Natural killer cell (primary cell): Measurements from ENCODE around the gene GKN2. TPM values are rescaled to one million over a fixed set of nuclear protein-coding genes. Genes with fewer than 3 reads are reported as not detected.
"Not testable (repeated sequence)": the region's sequence is repeated elsewhere in the genome, so short reads cannot be mapped to it uniquely, and the experiment has no call there.

ENCODE experiments used
- ATAC-seq, 3 donors: fragments of 150-1000 bp in 2 of 3; fragments of 200-7000 bp in 1 of 3; cut with Tn5 transposase; 1 replicate in 1 of 3; 2 replicates in 2 of 3; pipeline ENCODE4 v1.10.0; 2021; ENCODE audit warnings: mild to moderate bottlenecking in 2 of 3, moderate library complexity in 2 of 3
- DNase-seq, 2 donors: peaks; one replicate each; pipeline versions ENCODE4 v3.0.0 to v3.0.0-alpha.2; 2013 to 2021; ENCODE audit warnings: mixed read lengths in 1 of 2
- H3K27ac ChIP-seq: one replicate; pipeline ENCODE4 v1.5.1; 2013; ENCODE audit warnings: mild to moderate bottlenecking, low read length
- H3K27me3 ChIP-seq: one replicate; pipeline ENCODE4 v1.6.1; 2013; ENCODE audit warnings: low read length; ENCODE audit not compliant: control insufficient read depth, insufficient read depth
- H3K36me3 ChIP-seq: one replicate; pipeline ENCODE4 v1.6.1; 2013; ENCODE audit warnings: low read length; ENCODE audit not compliant: control insufficient read depth, insufficient read depth
- H3K4me1 ChIP-seq: one replicate; pipeline ENCODE4 v1.6.1; 2013; ENCODE audit warnings: low read length; ENCODE audit not compliant: control insufficient read depth, insufficient read depth
- H3K4me3 ChIP-seq: one replicate; pipeline ENCODE4 v1.5.1; 2013; ENCODE audit warnings: low read length
- H3K9me3 ChIP-seq: one replicate; pipeline ENCODE4 v1.6.1; 2013; ENCODE audit warnings: low read length; ENCODE audit not compliant: control insufficient read depth, insufficient read depth
- H3K27ac Mint-ChIP-seq, 2 donors: one replicate each; pipeline ENCODE4 v1.8.0; 2022; ENCODE audit warnings: mild to moderate bottlenecking in 2 of 2, mixed read lengths in 2 of 2, moderate library complexity in 1 of 2
- H3K27me3 Mint-ChIP-seq, 2 donors: one replicate each; pipeline ENCODE4 v1.8.0; 2022; ENCODE audit warnings: low read depth in 2 of 2, mixed read lengths in 2 of 2
- H3K36me3 Mint-ChIP-seq: one replicate; pipeline ENCODE4 v1.8.0; 2022; ENCODE audit warnings: mixed read lengths
- H3K4me1 Mint-ChIP-seq, 2 donors: one replicate each; pipeline ENCODE4 v1.8.0; 2022; ENCODE audit warnings: mixed read lengths in 2 of 2
- H3K4me3 Mint-ChIP-seq: one replicate; pipeline ENCODE4 v1.8.0; 2022; ENCODE audit warnings: mild to moderate bottlenecking, moderate library complexity, mixed read lengths
- H3K9me3 Mint-ChIP-seq, 2 donors: one replicate each; pipeline ENCODE4 v1.8.0; 2022; ENCODE audit warnings: mixed read lengths in 2 of 2
- CTCF ChIP-seq: fragments of 200-600 bp; IDR thresholded peaks from one replicate; pipeline ENCODE4 v1.8.0; 2022; ENCODE audit warnings: antibody characterized with exemption
- WGBS: methylation state at CpG from one replicate; pipeline ENCODE4 v1.1.7; 2013; ENCODE audit warnings: missing lambda C conversion rate; ENCODE audit not compliant: insufficient coverage; 5-methylcytosine and 5-hydroxymethylcytosine counted together
- intact Hi-C: fragments of 100-400 bp; cut with micrococcal nuclease; formaldehyde crosslinking; loops from one replicate; pipeline ENCODE4 v1.14.2; 2022
- total RNA-seq, 4 donors: library from RNA; stranded (reverse); fragments of 120-200 nt in 1 of 4; gene quantifications; one replicate each; pipeline versions ENCODE4 v1.2.3 to v1.2.4, GENCODE V29; 2013 to 2022

GKN2 gene
- total RNA-seq, 3 donors from 2014 or later (not counting 1 experiment from before 2014, with no cell fraction given), result not detected

GRCh38 chr2:68901199-68901514 is 51.5 kb downstream of the GKN2 start:
- no peak overlapping the region for H3K27ac ChIP-seq
- 90% methylated on average over 4 of the region's 4 CpGs for WGBS
- H3K27me3 ChIP-seq, result no peaks in the 10 kb centered on the region
- TF ChIP-seq CTCF, result no peak
- intact Hi-C loops, result no loop called here
- H3K9me3 ChIP-seq, result peaks cover 7% of the 10 kb centered on the region
- Mint-ChIP-seq H3K4me3 (no peak overlapping the region), H3K4me1 (no peaks in the 10 kb centered on the region), H3K9me3 (peaks cover 0 to 12% of the 10 kb centered on the region in 2 donors), H3K27ac (no peak overlapping the region), H3K27me3 (peaks cover 24 to 62% of the 10 kb centered on the region in 2 donors), H3K36me3 (peaks cover 23% of the 10 kb centered on the region)
- no peaks in the 10 kb centered on the region for H3K36me3 ChIP-seq
- no peak for ATAC-seq
- DNase-seq, result no peak
- no peak overlapping the region for H3K4me3 ChIP-seq
- H3K4me1 ChIP-seq, result no peaks in the 10 kb centered on the region

- no peak for DNase-seq
- Mint-ChIP-seq H3K27ac (no peak overlapping the region), H3K9me3 (peaks cover 0 to 12% of the 10 kb centered on the region in 2 donors), H3K27me3 (peaks cover 27 to 66% of the 10 kb centered on the region in 2 donors), H3K36me3 (peaks cover 23% of the 10 kb centered on the region), H3K4me3 (no peak overlapping the region), H3K4me1 (no peaks in the 10 kb centered on the region)
- WGBS, result 97% methylated on average over 3 of the region's 5 CpGs
- ATAC-seq, result no peak
- Histone ChIP-seq H3K4me1 (no peaks in the 10 kb centered on the region), H3K27me3 (no peaks in the 10 kb centered on the region), H3K27ac (no peak overlapping the region), H3K36me3 (no peaks in the 10 kb centered on the region), H3K9me3 (peaks cover 7% of the 10 kb centered on the region), H3K4me3 (no peak overlapping the region)
- no peak for TF ChIP-seq CTCF
- intact Hi-C loops, result no loop called here
These were observed 52.0 kb downstream of the GKN2 start for GRCh38 chr2:68900496-68901198.

DNA sequence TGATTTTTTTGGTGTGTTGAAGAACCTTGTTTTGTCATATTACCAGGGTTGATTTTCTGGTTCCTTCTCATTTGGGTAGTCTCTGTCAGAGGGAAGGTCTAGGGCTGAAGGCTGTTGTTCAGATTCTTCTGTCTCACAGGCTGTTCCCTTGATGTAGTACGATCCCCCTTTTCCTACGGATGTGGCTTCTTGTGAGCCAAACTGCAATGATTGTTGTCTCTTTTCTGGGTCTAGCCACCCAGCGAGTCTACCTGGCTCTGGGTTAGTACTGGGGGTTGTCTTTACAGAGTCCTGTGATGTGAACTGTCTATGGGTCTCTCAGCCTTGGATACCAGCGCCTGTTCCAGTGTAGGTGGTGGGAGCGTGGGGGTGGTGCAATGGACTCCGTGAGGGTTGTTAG is 56.7 kb downstream of the GKN2 start:
- H3K27me3 ChIP-seq, H3K4me1 ChIP-seq, H3K36me3 Mint-ChIP-seq, H3K27ac ChIP-seq, ATAC-seq, H3K4me3 ChIP-seq, H3K9me3 Mint-ChIP-seq, DNase-seq, H3K4me3 Mint-ChIP-seq, H3K27ac Mint-ChIP-seq, H3K36me3 ChIP-seq, H3K4me1 Mint-ChIP-seq, intact Hi-C loops, H3K9me3 ChIP-seq: not testable (repeated sequence)
- WGBS, result 95% methylated on average over 6 of the region's 6 CpGs
- peaks cover 22 to 32% of the 10 kb centered on the region in 2 donors for H3K27me3 Mint-ChIP-seq

Other genes with a start within 250 kb of the GKN2 start
- 100 to 1,000 TPM; 122 to 180 (median 155) TPM for gene ARHGAP25, start 218.1 kb downstream of the GKN2 start, total RNA-seq
- not detected for gene BMP10, start 81.5 kb downstream of the GKN2 start, total RNA-seq
- gene GKN1, start 21.7 kb upstream of the GKN2 start, total RNA-seq, result not detected
- not detected for gene ANTXR1, start 60.3 kb upstream of the GKN2 start, total RNA-seq